Activated naive CD4-positive, alpha-beta T cell treated with anti-CD3 and anti-CD28 coated beads, Interleukin-2, amount 50 U/mL, for 72 hours (primary cell): ENCODE data around the gene LCN6. TPM values are rescaled to one million over a fixed set of nuclear protein-coding genes. Genes with fewer than 3 reads are reported as not detected.

ENCODE experiments used
- ATAC-seq, 2 donors: fragments of 150-1000 bp; cut with Tn5 transposase; 2 replicates each; pipeline ENCODE4 v1.10.0; 2021; ENCODE audit warnings: mild to moderate bottlenecking in 2 of 2, moderate library complexity in 2 of 2
- DNase-seq, 2 donors: peaks; one replicate each; pipeline ENCODE4 v3.0.0; 2021 to 2022; ENCODE audit warnings: low spot score in 2 of 2
- H3K27ac Mint-ChIP-seq, 2 donors: one replicate each; pipeline ENCODE4 v1.8.0; 2022; ENCODE audit warnings: mild to moderate bottlenecking in 2 of 2, mixed read lengths in 2 of 2
- H3K36me3 Mint-ChIP-seq, 2 donors: one replicate each; pipeline ENCODE4 v1.8.0; 2022; ENCODE audit warnings: mixed read lengths in 2 of 2
- H3K9me3 Mint-ChIP-seq, 2 donors: one replicate each; pipeline ENCODE4 v1.8.0; 2022; ENCODE audit warnings: mixed read lengths in 2 of 2
- total RNA-seq, 2 donors: library from RNA; stranded (reverse); gene quantifications; one replicate each; pipeline ENCODE4 v1.2.3, GENCODE V29; 2022

LCN6 gene
- total RNA-seq, 2 donors from 2014 or later: not detected

DNA sequence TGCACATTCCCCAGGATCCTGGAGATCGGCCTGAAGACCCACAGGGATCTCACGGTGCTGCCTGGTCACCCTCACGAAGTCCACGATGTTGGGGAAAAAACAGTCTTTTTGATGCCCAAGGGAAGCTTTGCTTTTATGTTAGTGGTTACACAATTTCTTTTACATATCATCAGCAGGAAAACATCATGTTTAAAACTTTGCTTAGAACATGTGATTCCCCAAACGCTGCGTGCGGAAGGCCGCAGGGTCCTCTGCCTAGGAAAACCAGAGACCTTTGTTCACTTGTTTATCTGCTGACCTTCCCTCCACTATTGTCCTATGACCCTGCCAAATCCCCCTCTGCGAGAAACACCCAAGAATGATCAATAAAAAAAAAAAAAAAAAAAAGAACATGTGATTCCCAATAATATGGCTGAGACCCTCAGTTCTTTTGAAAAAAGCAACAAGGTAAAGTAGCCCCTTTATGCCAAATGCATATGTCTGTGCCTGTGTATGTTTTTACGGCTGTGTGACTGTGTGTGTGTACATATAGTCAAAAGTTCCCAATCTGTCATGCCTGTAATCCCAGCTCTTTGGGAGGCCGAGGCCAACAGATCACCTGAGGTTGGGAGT, 49.6 kb downstream of the LCN6 start:
- ATAC-seq: no peak
- Mint-ChIP-seq H3K9me3 (no peaks in the 10 kb centered on the region), H3K36me3 (no peaks in the 10 kb centered on the region), H3K27ac (no peak overlapping the region)
- no peak for DNase-seq

DNA sequence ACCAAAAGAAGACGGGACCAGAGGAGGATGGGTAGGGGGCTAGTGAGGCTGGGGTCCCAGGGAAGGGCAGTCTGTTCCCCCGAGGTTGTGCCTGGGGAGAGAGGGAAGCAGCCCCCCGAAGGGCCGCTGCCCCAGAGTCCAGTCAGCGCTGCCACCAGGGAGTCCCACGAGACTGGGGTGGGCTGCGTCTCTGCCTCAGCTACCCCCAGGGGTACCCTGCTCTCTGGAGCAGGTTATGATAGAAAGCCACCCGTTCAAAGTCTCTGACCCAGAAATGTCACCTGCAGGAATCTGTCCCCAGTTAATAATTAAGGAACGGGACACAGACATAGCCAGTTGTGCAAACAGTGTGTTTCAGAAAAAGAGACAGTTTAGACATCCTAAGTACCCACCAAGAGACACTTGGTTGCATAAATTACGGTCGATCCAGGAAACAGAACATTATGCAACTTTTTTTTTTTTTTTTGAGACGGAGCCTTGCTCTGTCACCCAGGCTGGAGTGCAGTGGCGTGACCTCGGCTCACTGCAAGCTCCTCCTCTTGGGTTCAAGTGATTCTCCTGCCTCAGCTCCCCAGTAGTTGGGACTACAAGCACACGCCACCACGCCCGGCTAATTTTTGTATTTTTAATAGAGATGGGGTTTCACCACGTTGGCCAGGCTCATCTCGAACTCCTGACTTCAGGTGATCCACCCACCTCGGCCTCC, 50.4 kb downstream of the LCN6 start:
- Mint-ChIP-seq H3K36me3 (no peaks in the 10 kb centered on the region), H3K9me3 (no peaks in the 10 kb centered on the region), H3K27ac (no peak overlapping the region)
- ATAC-seq (no peak), DNase-seq (no peak)

DNA sequence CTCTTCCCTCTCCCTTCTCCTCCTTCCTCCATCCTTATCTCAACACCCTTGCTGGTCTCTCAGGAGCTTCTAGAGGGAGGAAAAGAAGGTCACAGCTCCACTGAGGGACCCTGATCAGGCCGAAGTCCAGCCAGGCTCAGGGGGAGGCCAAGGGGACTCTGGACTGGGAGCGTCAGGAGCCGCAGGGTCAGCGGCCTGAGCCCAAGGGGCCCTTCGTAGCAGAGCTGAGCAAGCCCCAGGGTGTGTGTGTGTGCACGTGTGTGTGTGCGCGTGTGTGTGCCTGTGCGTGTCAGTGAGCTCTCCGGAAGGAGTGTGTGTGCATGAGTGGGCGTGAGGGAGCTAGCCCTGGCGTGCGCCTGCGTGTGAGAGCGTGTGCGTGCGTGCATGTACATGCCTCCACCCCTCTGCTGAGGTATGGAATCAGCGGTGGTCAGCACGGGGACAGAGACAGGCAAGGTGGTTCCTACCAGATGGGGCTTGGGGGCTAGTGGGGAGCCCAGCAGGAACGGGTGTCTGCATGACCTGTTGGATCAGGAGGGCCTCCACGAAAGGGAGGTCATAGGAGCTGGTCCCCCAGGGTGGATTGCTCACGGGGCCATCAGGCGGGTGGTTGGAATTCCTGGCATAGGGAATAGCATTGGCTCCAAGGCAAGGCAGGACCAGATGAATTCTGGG, 51.0 kb downstream of the LCN6 start:
- Mint-ChIP-seq H3K27ac (no peak overlapping the region), H3K9me3 (no peaks in the 10 kb centered on the region), H3K36me3 (no peaks in the 10 kb centered on the region)
- ATAC-seq (no peak), DNase-seq (no peak)

DNA sequence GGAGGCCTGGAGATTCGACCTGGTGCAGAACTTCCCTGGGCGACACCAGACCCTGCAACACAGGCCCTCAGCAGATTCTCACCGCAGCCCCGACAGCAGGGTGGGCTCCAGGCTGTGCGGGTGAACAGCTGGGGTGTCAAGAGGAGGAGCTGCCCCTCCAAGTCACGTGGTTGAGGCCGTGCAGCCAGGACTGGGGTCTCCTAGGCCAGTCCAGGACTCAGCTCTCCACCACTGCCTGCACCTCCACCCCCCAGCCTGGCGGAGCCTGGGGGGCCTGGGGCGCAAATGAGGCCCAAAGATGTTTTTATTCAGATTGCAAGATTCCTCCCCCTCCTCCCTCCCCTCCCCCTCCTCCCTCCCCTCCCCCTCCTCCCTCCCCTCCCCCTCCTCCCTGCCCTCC, 51.8 kb downstream of the LCN6 start:
- Mint-ChIP-seq H3K36me3 (no peaks in the 10 kb centered on the region), H3K27ac (no peak overlapping the region), H3K9me3 (no peaks in the 10 kb centered on the region)
- ATAC-seq (no peak), DNase-seq (no peak)

GRCh38 chr9:136695955-136696354, 52.4 kb downstream of the LCN6 start:
- no peak for DNase-seq
- ATAC-seq: no peak
- Mint-ChIP-seq H3K9me3 (no peaks in the 10 kb centered on the region), H3K27ac (no peak overlapping the region), H3K36me3 (no peaks in the 10 kb centered on the region)

- ATAC-seq (no peak), DNase-seq (no peak)
- no peaks in the 10 kb centered on the region for H3K36me3 Mint-ChIP-seq
- H3K27ac Mint-ChIP-seq: no peak overlapping the region
- no peaks in the 10 kb centered on the region for H3K9me3 Mint-ChIP-seq
Measured at GRCh38 chr9:136695435-136695895, 52.9 kb downstream of the LCN6 start.

DNA sequence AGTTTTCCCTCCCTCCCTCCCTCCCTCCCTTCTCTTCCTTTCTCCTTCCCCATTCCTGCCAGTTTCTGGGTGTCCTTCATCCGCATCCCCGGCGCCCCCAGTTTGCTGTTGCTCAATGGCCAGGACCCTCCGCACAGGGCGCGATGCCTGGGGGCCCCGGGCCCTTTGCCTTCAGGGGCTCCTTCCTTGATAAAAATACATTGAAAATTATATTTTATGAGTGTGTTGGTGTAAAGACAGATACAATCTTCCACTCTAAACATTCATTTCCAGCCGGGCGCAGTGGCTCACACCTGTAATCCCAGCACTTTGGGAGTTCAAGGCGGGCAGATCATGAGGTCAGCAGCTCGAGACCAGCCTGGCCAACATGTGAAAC, 53.5 kb downstream of the LCN6 start:
- H3K9me3 Mint-ChIP-seq: no peaks in the 10 kb centered on the region
- ATAC-seq: no peak
- DNase-seq: no peak
- no peaks in the 10 kb centered on the region for H3K36me3 Mint-ChIP-seq
- no peak overlapping the region for H3K27ac Mint-ChIP-seq

GRCh38 chr9:136694163-136694871, 54.0 kb downstream of the LCN6 start:
- peak; percentile 77 to 82 for ATAC-seq
- no peaks in the 10 kb centered on the region for H3K36me3 Mint-ChIP-seq
- no peak overlapping the region for H3K27ac Mint-ChIP-seq
- H3K9me3 Mint-ChIP-seq: no peaks in the 10 kb centered on the region
- DNase-seq: peak in 1 of 2 donors; percentile 59

Other genes starting within 250 kb of the LCN6 start
- gene NOTCH1, start 202.5 kb downstream of the LCN6 start, total RNA-seq: 10 to 100 TPM; 76.4 to 85.5 TPM
- 1 to 10 TPM in 1 of 2 donors, under 1 TPM in 1; 0.61 to 1.6 TPM for gene EGFL7, start 85.6 kb downstream of the LCN6 start, total RNA-seq
- gene AGPAT2, start 61.1 kb downstream of the LCN6 start, total RNA-seq: 10 to 100 TPM in 1 of 2 donors, 1 to 10 TPM in 1; 7.4 to 18.9 TPM
- gene DIPK1B, start 36.0 kb downstream of the LCN6 start, total RNA-seq: under 1 TPM in 1 of 2 donors, not detected in 1; 0.37 TPM
- 1 to 10 TPM in 1 of 2 donors, under 1 TPM in 1; 0.89 to 1.6 TPM for gene LCN10, start 5.6 kb downstream of the LCN6 start, total RNA-seq
- gene LCN8, start 9.7 kb upstream of the LCN6 start, total RNA-seq: not detected
- gene LCN15, start 16.0 kb upstream of the LCN6 start, total RNA-seq: not detected
- gene TMEM141, start 42.8 kb upstream of the LCN6 start, total RNA-seq: 10 to 100 TPM; 31.1 to 46.8 TPM
- gene CCDC183, start 47.8 kb upstream of the LCN6 start, total RNA-seq: 1 to 10 TPM in 1 of 2 donors, under 1 TPM in 1; 0.18 to 1.3 TPM
- gene RABL6, start 59.4 kb upstream of the LCN6 start, total RNA-seq: 100 to 1,000 TPM in 1 of 2 donors, 10 to 100 TPM in 1; 79.3 to 101 TPM
- 1 to 10 TPM; 3.7 to 6.7 TPM for gene AJM1, start 94.0 kb upstream of the LCN6 start, total RNA-seq
- gene PHPT1, start 100.9 kb upstream of the LCN6 start, total RNA-seq: 100 to 1,000 TPM; 129 to 167 TPM
- 10 to 100 TPM; 17.7 to 21.5 TPM for gene MAMDC4, start 103.8 kb upstream of the LCN6 start, total RNA-seq
- gene EDF1, start 117.8 kb upstream of the LCN6 start, total RNA-seq: 100 to 1,000 TPM; 272 to 274 TPM
- gene TRAF2, start 138.0 kb upstream of the LCN6 start, total RNA-seq: 10 to 100 TPM; 53.7 to 56.5 TPM
- 100 to 1,000 TPM in 1 of 2 donors, 10 to 100 TPM in 1; 66.9 to 107 TPM for gene FBXW5, start 196.2 kb upstream of the LCN6 start, total RNA-seq
- 1 to 10 TPM; 1.5 to 2.5 TPM for gene C8G, start 196.7 kb upstream of the LCN6 start, total RNA-seq
- 1 to 10 TPM in 1 of 2 donors, under 1 TPM in 1; 0.64 to 2.0 TPM for gene LCN12, start 203.7 kb upstream of the LCN6 start, total RNA-seq
- not detected for gene PTGDS, start 229.0 kb upstream of the LCN6 start, total RNA-seq
- not detected for gene LCNL1, start 234.5 kb upstream of the LCN6 start, total RNA-seq
- 10 to 100 TPM; 36.7 to 64.5 TPM for gene PAXX, start 243.9 kb upstream of the LCN6 start, total RNA-seq
- gene CLIC3, start 248.0 kb upstream of the LCN6 start, total RNA-seq: not detected